Liver (tissue), 3 donors: ENCODE results near the gene SLC25A38.

ENCODE experiments used
- JUND ChIP-seq, 2 donors: IDR thresholded peaks; 2 replicates each; pipeline ENCODE4 v1.6.1; 2016; ENCODE audit warnings: antibody characterized with exemption in 2 of 2
- TF ChIP-seq, protein P1 (sequence below): fragments of 150-350 bp; IDR thresholded peaks from 2 replicates; pipeline ENCODE4 v1.5.1; 2017; ENCODE audit warnings: improper control_type of control experiment, low read depth, low read length; ENCODE audit not compliant: missing input control
- TF ChIP-seq, protein P2 (sequence below): IDR thresholded peaks from 2 replicates; pipeline ENCODE4 v1.6.1; 2016; ENCODE audit warnings: antibody characterized with exemption
- TF ChIP-seq, protein P3 (sequence below): IDR thresholded peaks from 2 replicates; pipeline ENCODE4 v1.6.1; 2016; ENCODE audit warnings: antibody characterized with exemption
- donor health status: healthy.
- donor health status: healthy.

DNA sequence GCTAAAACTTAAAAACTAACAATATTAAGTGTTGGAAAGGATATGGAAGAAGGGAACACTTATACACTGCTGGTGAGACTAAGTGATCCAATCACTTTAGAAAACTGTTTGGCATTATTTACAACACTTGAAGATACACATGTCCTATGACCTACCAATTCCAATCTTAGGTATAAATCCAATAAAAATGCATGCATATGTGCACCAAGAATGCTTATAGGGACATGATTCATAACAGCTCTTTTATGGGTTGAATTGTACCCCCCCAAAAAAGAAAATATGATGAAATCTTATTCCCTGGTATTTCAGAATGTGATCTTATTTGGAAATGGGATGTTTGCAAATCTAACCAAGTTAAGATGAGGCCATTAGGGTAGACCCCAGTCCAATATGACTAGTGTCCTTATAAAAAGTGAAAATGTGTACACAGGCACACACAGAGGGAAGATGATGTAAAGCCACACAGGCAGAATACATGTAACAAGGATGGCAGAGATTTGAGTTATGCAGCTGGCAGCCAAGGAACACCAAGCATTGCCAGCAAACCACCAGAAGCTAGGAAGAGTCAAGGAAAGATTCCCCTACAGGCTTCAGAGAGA is 38.3 kb upstream of the SLC25A38 start:
- TF ChIP-seq, protein P1, sequence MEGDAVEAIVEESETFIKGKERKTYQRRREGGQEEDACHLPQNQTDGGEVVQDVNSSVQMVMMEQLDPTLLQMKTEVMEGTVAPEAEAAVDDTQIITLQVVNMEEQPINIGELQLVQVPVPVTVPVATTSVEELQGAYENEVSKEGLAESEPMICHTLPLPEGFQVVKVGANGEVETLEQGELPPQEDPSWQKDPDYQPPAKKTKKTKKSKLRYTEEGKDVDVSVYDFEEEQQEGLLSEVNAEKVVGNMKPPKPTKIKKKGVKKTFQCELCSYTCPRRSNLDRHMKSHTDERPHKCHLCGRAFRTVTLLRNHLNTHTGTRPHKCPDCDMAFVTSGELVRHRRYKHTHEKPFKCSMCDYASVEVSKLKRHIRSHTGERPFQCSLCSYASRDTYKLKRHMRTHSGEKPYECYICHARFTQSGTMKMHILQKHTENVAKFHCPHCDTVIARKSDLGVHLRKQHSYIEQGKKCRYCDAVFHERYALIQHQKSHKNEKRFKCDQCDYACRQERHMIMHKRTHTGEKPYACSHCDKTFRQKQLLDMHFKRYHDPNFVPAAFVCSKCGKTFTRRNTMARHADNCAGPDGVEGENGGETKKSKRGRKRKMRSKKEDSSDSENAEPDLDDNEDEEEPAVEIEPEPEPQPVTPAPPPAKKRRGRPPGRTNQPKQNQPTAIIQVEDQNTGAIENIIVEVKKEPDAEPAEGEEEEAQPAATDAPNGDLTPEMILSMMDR: no peak
- TF ChIP-seq, protein P2, sequence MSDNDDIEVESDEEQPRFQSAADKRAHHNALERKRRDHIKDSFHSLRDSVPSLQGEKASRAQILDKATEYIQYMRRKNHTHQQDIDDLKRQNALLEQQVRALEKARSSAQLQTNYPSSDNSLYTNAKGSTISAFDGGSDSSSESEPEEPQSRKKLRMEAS: no peak
- TF ChIP-seq, protein P3, sequence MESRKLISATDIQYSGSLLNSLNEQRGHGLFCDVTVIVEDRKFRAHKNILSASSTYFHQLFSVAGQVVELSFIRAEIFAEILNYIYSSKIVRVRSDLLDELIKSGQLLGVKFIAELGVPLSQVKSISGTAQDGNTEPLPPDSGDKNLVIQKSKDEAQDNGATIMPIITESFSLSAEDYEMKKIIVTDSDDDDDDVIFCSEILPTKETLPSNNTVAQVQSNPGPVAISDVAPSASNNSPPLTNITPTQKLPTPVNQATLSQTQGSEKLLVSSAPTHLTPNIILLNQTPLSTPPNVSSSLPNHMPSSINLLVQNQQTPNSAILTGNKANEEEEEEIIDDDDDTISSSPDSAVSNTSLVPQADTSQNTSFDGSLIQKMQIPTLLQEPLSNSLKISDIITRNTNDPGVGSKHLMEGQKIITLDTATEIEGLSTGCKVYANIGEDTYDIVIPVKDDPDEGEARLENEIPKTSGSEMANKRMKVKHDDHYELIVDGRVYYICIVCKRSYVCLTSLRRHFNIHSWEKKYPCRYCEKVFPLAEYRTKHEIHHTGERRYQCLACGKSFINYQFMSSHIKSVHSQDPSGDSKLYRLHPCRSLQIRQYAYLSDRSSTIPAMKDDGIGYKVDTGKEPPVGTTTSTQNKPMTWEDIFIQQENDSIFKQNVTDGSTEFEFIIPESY: no peak
- TF ChIP-seq JUND (IDR thresholded peaks at IDR 0.05): no peak
